ENCODE results near the gene PEX10.

GRCh38 chr1:2455757-2456156 lies 43.4 kb upstream of the PEX10 start:
- no peak for TF ChIP-seq EZH2 (IDR thresholded peaks at IDR 0.05; ENCODE audit: borderline replicate concordance, low read depth, low read length, poor library complexity, severe bottlenecking)
- TF ChIP-seq CTCF (conservative IDR thresholded peaks at IDR 0.05; ENCODE audit: low read depth, low read length) = no peak

Data from A673 (cell line).